ENCODE measurements around the gene CHST2. TPM values are rescaled to one million over a fixed set of nuclear protein-coding genes. Genes with fewer than 3 reads are reported as not detected.

CHST2 gene
- total RNA-seq, 1 donor from 2014 or later, result 12.3 TPM

DNA sequence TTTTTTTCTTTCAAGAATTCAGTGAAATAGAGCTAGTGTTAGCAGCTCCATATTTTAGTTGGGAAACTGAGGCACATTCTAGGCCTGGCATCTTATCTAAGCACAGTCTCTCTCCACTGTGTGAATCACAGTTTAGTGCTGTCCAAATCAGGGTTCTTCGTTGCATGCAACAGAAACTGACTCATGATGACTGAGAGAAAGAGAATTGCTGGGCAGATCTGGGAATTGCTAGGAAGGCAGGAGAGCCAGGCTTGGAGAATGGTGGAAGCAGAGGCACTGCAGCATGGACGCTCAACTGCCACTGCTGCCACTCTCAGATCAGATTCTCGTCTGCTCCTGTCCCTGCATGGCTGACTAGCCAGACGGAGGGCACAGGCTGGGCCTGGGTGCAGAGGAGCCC, 40.7 kb upstream of the CHST2 start:
- Mint-ChIP-seq H3K4me1 (peaks cover 21% of the 10 kb centered on the region), H3K27me3 (no peaks in the 10 kb centered on the region), H3K9me3 (no peaks in the 10 kb centered on the region), H3K4me3 (no peak overlapping the region), H3K36me3 (ENCODE audit: low read depth) (no peaks in the 10 kb centered on the region), H3K27ac (no peak overlapping the region)
- DNase-seq, result no peak
- ATAC-seq (ENCODE audit: low read depth), result no peak
- intact Hi-C loops (cut with micrococcal nuclease), result no loop called here
- ChIA-PET POLR2A (no interaction called here), CTCF (no interaction called here)
- TF ChIP-seq, protein P1, sequence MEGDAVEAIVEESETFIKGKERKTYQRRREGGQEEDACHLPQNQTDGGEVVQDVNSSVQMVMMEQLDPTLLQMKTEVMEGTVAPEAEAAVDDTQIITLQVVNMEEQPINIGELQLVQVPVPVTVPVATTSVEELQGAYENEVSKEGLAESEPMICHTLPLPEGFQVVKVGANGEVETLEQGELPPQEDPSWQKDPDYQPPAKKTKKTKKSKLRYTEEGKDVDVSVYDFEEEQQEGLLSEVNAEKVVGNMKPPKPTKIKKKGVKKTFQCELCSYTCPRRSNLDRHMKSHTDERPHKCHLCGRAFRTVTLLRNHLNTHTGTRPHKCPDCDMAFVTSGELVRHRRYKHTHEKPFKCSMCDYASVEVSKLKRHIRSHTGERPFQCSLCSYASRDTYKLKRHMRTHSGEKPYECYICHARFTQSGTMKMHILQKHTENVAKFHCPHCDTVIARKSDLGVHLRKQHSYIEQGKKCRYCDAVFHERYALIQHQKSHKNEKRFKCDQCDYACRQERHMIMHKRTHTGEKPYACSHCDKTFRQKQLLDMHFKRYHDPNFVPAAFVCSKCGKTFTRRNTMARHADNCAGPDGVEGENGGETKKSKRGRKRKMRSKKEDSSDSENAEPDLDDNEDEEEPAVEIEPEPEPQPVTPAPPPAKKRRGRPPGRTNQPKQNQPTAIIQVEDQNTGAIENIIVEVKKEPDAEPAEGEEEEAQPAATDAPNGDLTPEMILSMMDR (IDR thresholded peaks at IDR 0.05), result no peak

DNA sequence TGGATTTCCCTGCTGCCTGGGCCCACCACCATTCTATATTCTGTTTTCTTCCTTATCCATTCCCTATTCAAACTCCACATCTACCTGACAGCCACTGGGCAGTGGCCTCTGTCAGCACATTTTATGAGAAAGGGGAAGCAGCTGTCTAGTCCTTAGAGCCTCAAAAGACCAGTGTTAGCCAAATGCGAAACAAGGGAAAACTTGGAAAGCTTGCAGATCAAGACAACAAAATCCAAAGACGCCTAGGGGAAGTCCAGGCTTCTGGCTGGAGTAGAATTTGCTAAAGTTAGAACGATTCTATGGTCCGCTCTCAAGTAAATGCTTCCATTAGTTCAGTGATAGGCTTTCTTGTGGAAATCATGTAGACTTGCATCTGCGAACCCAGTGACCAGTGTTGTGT, 39.4 kb upstream of the CHST2 start:
- no peak overlapping the region for H3K27ac Mint-ChIP-seq
- H3K4me1 Mint-ChIP-seq, result peaks cover 30% of the 10 kb centered on the region
- no peaks in the 10 kb centered on the region for H3K36me3 Mint-ChIP-seq (ENCODE audit: low read depth)
- H3K27me3 Mint-ChIP-seq, result no peaks in the 10 kb centered on the region
- POLR2A ChIA-PET, result no interaction called here
- TF ChIP-seq, protein P1 (IDR thresholded peaks at IDR 0.05), result no peak
- no peaks in the 10 kb centered on the region for H3K9me3 Mint-ChIP-seq
- CTCF ChIA-PET, result no interaction called here
- intact Hi-C loops (cut with micrococcal nuclease), result loop anchor here (5.0 kb wide), 1 partner anchor 102 kb away; no protein-coding TSS in a partner anchor
- H3K4me3 Mint-ChIP-seq, result no peak overlapping the region
- no peak for DNase-seq
- ATAC-seq (ENCODE audit: low read depth), result no peak

DNA sequence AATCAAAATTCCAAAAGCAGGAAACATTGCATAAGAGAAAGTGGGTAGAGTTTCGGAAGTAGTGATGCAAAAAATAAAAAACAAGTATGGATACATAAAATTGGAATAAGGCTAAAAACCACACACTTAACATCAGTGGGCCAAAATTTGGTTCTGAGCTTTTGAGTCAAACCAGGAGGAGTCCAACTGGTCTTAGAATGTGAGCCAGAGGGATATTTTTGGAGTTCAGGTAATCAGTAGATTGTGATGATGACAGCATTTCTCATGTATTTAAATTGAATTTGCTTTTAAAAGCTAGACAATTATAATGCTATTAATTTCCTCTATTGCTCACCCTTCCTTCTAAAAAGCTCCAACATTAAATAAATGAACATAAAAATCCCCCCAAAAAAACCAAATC, 38.2 kb upstream of the CHST2 start:
- Mint-ChIP-seq H3K27ac (peak overlapping the region; percentile 70), H3K36me3 (ENCODE audit: low read depth) (no peaks in the 10 kb centered on the region), H3K27me3 (no peaks in the 10 kb centered on the region), H3K4me3 (peak overlapping the region; percentile 77), H3K9me3 (no peaks in the 10 kb centered on the region), H3K4me1 (peaks cover 31% of the 10 kb centered on the region)
- POLR2A ChIA-PET, result interaction anchor here (0.6 to 2.2 kb wide), 3 partner anchors 11 to 38 kb away, joined by 3 to 17 read pairs (median 7); partner anchors contain the start of gene CHST2
- DNase-seq (no peak), ATAC-seq (ENCODE audit: low read depth) (no peak)
- CTCF ChIA-PET, result interaction anchor here (1.5 kb wide), 1 partner anchor 593 kb away, joined by 4 read pairs; no protein-coding TSS in a partner anchor
- intact Hi-C loops (cut with micrococcal nuclease), result loop anchor here (1.0 to 5.0 kb wide), 2 partner anchors 20 to 101 kb away; no protein-coding TSS in a partner anchor
- TF ChIP-seq, protein P1 (IDR thresholded peaks at IDR 0.05), result no peak

DNA sequence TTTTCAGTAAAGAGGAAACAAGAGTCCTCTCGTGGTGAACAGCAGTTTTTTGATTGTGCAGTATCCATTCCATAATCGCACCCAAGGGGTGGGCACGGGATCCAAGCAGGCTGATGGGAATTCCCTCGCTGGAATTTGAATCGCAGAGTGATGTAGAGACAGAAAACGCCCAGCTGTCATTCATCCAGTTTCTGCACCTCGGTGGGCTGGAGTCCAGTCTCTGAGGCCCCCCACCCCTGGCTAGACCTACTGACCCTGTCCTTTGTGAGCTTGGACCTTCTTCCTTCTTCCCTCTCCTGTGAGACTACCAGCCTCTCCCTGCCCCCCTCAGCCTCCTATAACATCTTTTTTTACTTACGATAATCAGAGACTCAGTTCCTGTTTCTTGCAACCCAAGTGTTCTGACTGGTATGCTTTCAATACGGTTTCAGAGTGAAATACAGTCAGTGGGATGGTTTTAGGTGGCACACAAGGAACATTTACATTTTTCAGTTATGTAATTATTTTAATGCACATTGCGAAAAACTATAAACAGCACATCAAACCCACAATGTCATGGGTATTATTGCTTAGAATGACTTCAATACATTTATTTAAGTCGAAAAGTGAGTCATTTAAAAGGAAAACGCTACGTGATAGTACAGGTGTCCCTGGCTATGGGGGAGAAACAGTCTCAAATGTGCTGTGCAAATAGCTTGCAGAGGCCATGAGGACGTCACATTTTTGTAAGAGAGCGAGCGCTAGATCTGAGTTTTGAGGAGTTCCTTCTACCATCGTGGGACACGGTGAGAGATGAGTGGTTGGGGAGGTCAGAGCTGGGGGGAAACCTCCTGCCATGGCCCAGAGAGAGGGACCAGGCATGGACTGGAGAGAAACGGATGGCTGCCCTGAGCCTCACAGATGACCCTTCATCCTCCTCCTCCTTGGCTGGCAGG, 37.5 kb upstream of the CHST2 start:
- peak overlapping the region; percentile 70 for H3K27ac Mint-ChIP-seq

More for the DNA sequence above, 37.5 kb upstream of the CHST2 start:
- CTCF ChIA-PET, result interaction anchor here (1.0 to 1.5 kb wide), 2 partner anchors 39 to 593 kb away, joined by 3 to 4 read pairs; no protein-coding TSS in a partner anchor
- no peaks in the 10 kb centered on the region for H3K27me3 Mint-ChIP-seq
- intact Hi-C loops (cut with micrococcal nuclease), result loop anchor here (1.0 to 5.0 kb wide), 6 partner anchors 21 to 889 kb away; partner anchors contain the start of genes CHST2, DIPK2A and U2SURP
- ATAC-seq (ENCODE audit: low read depth) (peak; percentile 77), DNase-seq (no peak)
- TF ChIP-seq, protein P1 (IDR thresholded peaks at IDR 0.05), result no peak
- H3K9me3 Mint-ChIP-seq, result no peaks in the 10 kb centered on the region
- peaks cover 31% of the 10 kb centered on the region for H3K4me1 Mint-ChIP-seq
- no peaks in the 10 kb centered on the region for H3K36me3 Mint-ChIP-seq (ENCODE audit: low read depth)
- H3K4me3 Mint-ChIP-seq, result peak overlapping the region; percentile 77
- POLR2A ChIA-PET, result interaction anchor here (0.6 to 2.2 kb wide), 4 partner anchors 12 to 38 kb away, joined by 3 to 17 read pairs (median 5); partner anchors contain the start of gene CHST2

All from activated B cell treated with CpG ODN at 0.5 μM for 24 hours (primary cell).